GM12801 (cell line): ENCODE results near the gene KRTCAP2.

Experiments used
- CTCF ChIP-seq: IDR thresholded peaks from one replicate; pipeline ENCODE4 v1.5.1; 2011; ENCODE audit warnings: control low read depth; ENCODE audit not compliant: insufficient read length; ENCODE audit errors: extremely low read depth

KRTCAP2 gene

GRCh38 chr1:155172732-155173477, at the start of gene KRTCAP2:
KRTCAP2 (minus strand) TSS chr1:155173304; CDS start chr1:155173224, 80 bp downstream.
- peak; percentile 91 for TF ChIP-seq CTCF

- TF ChIP-seq CTCF = no peak
Measured at GRCh38 chr1:155219592-155220031, 46.5 kb upstream of the KRTCAP2 start.

GRCh38 chr1:155218854-155219591, 45.9 kb upstream of the KRTCAP2 start:
- TF ChIP-seq CTCF = no peak

- no peak for TF ChIP-seq CTCF
Measured at GRCh38 chr1:155210314-155211104, 37.4 kb upstream of the KRTCAP2 start.

- TF ChIP-seq CTCF = no peak
Measured at GRCh38 chr1:155209312-155209721, 36.2 kb upstream of the KRTCAP2 start.

- TF ChIP-seq CTCF = no peak
Measured at GRCh38 chr1:155208541-155209311, 35.6 kb upstream of the KRTCAP2 start, which contains the start of gene MTX1. MTX1 (plus strand) TSS chr1:155208695; CDS start chr1:155208805, 110 bp downstream.
